KOPT-K1 (cell line): ENCODE data around the gene HNRNPA3.
"Not testable (repeated sequence)": the region's sequence is repeated elsewhere in the genome, so short reads cannot be mapped to it uniquely, and the experiment has no call there.

Source experiments
- H3K27ac ChIP-seq: fragments of 200-600 bp; sonication (generic); 2 replicates; pipeline ENCODE4 v1.5.1; 2016; ENCODE audit warnings: antibody characterized with exemption, mild to moderate bottlenecking, low read depth, low read length; ENCODE audit not compliant: poor library complexity, severe bottlenecking
- H3K36me3 ChIP-seq: fragments of 200-600 bp; sonication (generic); 2 replicates; pipeline ENCODE4 v1.5.1; 2017; ENCODE audit warnings: antibody characterized with exemption, mild to moderate bottlenecking, low read length, moderate library complexity; ENCODE audit not compliant: insufficient read depth
- H3K9me3 ChIP-seq: fragments of 200-600 bp; sonication (generic); 2 replicates; pipeline ENCODE4 v1.5.1; 2017; ENCODE audit warnings: antibody characterized with exemption, low read length, mild to moderate bottlenecking; ENCODE audit not compliant: insufficient read depth, poor library complexity, severe bottlenecking

The HNRNPA3 gene

DNA sequence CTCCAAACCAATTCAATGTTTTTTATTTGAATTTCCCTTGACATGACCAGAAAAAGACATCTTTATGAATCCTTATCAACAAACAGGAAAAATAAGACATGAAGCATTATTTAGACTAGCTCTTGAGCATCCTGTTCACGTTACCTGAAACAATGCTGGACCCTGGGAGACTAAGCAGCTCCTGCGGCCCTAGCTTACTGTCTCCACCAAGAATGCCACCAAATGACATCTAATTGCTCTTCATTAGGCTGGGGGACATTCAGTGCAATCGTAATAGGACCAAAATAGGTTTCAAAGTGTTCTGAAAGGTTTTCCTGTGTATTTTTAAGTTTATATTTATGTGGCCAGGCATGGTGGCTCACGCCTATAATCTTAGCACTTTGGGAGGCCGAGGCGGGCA lies 26.5 kb downstream of the HNRNPA3 start:
- Histone ChIP-seq H3K27ac (no peak overlapping the region), H3K36me3 (peaks cover 8% of the 10 kb centered on the region), H3K9me3 (no peaks in the 10 kb centered on the region)

DNA sequence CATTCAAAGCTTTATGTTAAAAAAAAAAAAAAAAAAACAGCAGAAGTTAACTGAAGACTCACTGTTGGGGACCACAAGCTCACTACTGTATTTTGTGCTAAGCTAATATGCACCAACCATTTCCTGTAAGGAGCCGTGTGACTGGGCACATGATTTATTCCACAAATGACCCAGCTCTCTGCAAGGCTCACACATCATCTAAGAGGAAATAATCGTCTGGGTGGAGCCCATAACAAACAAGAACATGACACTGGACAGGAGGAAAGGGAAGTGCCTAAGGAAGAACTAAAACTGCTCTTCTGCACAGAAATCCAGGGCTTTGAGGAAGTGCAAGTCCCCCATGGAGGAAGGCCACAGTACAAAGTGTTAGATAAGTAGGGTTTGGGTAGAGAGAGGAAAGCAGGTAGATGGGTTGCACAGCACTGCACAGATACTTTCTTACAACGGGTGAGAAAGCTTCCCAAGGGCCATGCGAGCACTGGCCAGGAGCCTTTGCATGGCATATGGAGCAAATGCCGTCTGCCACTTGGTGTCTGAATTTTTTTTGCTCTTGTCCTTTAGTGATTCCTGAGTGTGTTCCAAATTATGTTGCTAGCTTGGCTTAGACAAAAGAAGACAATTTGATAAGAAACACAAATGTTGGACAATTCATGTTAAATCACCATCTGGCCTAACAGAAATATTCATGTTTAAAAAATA lies 27.5 kb downstream of the HNRNPA3 start:
- H3K27ac ChIP-seq = peak overlapping the region; percentile 44
- H3K36me3 ChIP-seq = no peaks in the 10 kb centered on the region; the same call in 1 of the 2 replicates

DNA sequence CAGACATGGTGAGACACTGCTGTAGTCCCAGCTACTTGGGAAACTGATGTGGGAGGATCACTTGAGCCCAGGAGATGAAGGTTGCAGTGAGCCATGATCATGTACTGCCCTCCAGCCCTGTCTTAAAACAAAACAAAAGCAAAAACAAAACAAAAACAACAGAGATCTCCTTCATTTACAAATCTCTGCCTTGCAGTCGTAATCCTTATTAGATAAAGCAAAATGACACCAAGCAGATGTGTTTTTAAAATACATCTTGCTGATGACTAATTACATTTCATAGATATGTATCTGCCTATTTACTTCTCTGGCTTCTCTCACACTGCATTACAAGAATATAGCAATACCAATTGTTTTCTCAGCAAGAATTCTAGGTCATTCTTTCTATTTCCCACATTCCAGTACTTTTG lies 29.1 kb downstream of the HNRNPA3 start:
- no peak overlapping the region for H3K27ac ChIP-seq
- H3K9me3 ChIP-seq = no peaks in the 10 kb centered on the region
- no peaks in the 10 kb centered on the region; the same call in 1 of the 2 replicates for H3K36me3 ChIP-seq

More for the DNA sequence above, 27.5 kb downstream of the HNRNPA3 start:
- no peaks in the 10 kb centered on the region for H3K9me3 ChIP-seq

DNA sequence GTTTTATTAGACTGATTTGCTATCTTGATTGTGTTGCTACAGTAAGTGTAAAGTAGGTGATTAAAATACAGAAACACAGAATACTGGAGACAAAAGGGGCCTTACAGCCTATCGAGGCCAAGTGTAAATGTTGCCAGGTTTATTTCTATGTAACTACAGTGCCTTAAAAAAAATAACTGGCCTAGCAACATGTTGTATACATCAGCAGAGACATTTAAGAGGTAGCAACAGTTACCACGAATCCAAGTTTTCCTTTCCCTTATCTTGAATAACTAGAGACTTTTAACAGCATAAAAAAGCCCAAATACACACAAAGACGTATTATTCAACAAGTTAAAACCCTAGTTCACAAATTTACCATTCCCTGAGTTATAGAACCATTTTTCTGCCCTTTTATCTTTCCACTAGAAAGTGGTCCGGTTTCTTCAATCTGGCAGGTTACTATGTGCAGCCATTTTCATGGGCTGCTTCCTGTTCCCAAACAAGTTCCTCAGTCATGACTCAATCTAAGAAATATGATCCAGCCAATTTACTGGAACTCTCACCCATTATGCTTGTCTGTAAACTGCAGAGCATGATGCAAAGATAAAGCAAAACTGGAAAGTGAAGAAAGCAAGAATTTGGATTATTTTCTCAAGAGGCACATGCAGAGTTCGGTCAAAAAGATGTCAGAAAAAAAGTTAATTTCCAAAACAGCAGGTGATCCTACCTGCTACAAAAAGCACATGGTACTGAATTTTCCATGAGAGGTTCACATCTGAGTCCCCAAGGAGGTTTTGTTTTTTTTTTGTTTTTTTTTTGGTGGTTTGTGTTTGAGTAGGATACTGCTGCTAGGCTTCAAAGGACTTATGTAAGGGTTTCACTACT lies 29.8 kb downstream of the HNRNPA3 start:
- Histone ChIP-seq H3K27ac (no peak overlapping the region), H3K36me3 (no peaks in the 10 kb centered on the region; the same call in 1 of the 2 replicates), H3K9me3 (no peaks in the 10 kb centered on the region)

DNA sequence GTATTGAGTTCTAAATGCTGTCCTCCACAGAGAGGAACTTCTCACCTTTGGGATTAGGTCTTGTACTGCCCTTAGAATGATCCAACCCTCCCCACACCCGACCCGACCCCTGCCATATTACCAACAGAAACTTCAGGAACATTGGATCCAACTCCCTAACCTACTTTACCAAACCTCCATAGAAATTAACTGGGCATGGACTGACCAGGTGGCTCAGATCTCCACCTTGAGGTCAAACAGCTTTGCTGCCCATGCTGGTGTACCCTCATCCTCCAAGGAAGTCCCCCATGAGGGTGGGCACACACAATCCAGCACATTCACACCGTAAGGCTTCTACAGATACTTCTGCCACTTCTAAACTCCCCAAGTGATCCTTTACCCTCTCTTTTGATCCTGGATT lies 30.5 kb downstream of the HNRNPA3 start:
- H3K9me3 ChIP-seq = no peaks in the 10 kb centered on the region
- H3K27ac ChIP-seq = no peak overlapping the region
- no peaks in the 10 kb centered on the region; the same call in 1 of the 2 replicates for H3K36me3 ChIP-seq

DNA sequence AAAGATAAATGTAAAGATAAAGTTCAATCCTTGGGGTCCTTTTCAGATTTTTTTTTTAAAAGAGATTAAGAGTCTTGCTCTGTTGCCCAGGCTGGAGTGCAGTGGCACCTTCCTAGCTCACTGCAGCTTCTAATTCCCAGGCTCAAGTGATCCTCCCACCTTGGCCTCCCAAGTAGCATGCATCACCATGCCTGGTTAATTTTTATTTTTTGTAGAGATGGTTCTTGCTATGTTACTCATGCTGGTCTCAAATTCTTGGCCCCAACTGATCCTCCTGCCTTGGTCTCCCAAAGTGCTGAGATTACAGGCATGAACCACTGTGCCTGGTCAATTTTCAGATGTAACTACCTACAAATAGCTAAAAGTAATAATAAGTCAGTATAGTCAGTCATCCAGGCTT lies 30.9 kb downstream of the HNRNPA3 start:
- peaks cover under 1% of the 10 kb centered on the region; the same call in 1 of the 2 replicates for H3K36me3 ChIP-seq
- H3K27ac ChIP-seq = no peak overlapping the region
- no peaks in the 10 kb centered on the region for H3K9me3 ChIP-seq

DNA sequence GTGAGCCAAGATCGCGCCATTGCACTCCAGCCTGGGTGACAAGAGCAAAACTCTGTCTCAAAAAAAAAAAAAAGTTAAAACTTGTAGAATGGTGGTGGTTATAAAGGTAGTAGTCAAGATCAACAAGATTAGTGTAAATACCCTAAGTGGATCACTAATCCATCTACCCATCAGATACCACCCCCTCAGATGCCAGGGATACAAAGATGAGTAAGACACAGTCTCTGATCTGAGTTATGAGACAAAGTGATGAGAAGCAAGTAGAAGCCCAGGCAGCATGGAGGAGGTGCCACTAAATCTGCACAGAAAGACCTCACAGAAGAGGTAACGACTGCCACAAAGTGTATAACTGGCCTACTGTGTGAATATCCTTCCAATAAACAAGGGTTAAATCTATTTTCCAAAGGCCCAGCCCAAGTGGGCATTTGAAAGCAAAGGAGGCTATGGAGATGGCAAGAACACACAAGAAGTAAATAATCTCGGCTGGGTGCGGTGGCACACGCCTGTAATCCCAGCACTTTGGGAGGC lies 31.7 kb downstream of the HNRNPA3 start:
- no peaks in the 10 kb centered on the region for H3K9me3 ChIP-seq
- H3K36me3 ChIP-seq = peaks cover 6% of the 10 kb centered on the region; the same call in 1 of the 2 replicates
- H3K27ac ChIP-seq = no peak overlapping the region

DNA sequence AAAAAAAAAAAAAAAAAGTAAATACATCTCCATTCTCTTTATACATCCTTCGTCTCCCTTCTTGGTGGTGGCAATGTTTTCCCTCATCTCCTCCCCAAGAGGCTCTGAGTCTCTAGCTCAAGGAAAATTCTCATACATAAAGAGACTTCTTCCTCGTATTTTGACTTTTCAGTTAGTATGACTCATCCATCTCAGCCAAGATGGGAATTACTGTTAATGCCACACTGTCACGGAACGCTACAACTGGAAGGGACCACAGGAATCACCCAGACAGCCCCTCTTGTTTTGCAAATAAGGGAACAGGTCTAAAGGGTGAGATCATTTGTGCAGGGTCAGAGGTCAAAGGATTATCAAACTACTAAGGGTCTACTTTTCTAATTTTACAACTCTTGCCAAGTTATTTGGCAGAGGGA lies 32.4 kb downstream of the HNRNPA3 start:
- no peaks in the 10 kb centered on the region for H3K9me3 ChIP-seq

DNA sequence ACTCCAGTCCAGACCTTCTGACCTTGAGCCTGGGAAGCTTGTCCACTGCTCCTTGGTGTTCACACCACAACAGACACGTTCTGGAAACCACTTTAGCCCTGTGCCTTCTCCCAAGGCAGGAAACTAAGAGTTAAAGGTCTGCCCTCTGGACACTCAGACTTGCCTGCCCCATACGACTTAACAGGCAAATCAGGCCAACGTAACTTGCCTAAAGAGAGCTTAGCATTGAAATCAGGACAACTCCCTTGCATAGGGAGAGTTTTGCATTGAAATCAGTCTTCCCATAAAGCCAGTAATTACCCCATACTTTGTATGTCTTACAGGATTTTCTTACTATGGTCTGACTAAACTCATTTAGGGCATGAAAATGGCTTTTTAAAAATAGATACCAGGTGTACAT lies 33.4 kb downstream of the HNRNPA3 start:
- Histone ChIP-seq H3K9me3 (no peaks in the 10 kb centered on the region), H3K27ac (no peak overlapping the region), H3K36me3 (peaks cover 6% of the 10 kb centered on the region; the same call in 1 of the 2 replicates)

More for the DNA sequence above, 32.4 kb downstream of the HNRNPA3 start:
- Histone ChIP-seq H3K27ac (no peak overlapping the region), H3K36me3 (peaks cover 6% of the 10 kb centered on the region; the same call in 1 of the 2 replicates)

DNA sequence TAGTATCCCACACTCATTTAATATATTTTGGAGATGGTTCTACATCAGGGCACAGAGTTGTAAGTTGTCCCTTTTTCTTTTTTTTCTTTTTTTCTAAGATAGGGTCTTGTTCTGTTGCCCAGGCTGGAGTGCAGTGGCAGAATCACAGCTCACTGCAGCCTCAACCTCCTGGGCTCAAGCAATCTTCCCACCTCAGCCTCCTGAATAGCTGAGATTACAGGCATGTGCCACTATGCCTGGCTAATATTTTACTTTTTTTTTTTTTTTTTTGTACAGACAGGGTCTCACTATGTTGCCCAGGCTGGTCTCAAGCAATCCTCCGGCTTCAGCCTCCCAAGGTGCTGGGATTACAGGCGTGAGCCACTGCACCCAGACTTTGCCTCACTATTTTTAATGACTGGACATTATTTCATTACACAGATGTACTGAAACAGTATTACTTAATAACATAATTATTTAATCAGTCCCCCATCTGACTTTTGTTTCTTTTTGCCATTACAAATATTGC lies 34.0 kb downstream of the HNRNPA3 start:
- not testable (repeated sequence) for H3K36me3 ChIP-seq, H3K9me3 ChIP-seq, H3K27ac ChIP-seq

DNA sequence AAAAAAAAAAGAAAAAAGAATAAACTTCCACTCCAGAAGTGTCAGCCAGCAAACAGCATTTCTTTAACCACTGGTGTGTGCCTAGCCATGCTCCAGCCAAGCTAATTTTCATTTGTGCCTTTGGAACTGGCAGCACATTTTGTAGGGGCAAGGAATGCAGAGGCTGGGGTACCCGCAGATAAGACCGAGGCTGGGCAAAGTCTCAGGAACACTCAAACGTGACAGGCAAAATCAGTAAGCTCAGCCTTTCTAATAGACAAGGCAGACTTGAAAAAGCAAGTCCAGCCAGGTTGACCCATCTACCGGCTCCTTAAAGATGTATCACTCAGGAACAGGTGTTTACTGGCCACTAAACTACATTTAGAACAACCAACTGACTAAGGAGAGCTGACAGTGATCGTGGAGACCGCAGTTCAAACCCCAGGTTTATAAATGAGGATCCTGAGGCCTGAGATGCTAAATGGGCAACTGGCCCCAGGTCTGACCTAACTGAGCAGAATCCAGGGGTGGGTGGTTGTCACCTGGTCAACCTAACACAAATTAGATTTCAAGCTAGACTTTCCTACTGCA lies 35.2 kb downstream of the HNRNPA3 start:
- no peak overlapping the region for H3K27ac ChIP-seq
- peaks cover 8% of the 10 kb centered on the region; the same call in 1 of the 2 replicates for H3K36me3 ChIP-seq
- no peaks in the 10 kb centered on the region for H3K9me3 ChIP-seq

DNA sequence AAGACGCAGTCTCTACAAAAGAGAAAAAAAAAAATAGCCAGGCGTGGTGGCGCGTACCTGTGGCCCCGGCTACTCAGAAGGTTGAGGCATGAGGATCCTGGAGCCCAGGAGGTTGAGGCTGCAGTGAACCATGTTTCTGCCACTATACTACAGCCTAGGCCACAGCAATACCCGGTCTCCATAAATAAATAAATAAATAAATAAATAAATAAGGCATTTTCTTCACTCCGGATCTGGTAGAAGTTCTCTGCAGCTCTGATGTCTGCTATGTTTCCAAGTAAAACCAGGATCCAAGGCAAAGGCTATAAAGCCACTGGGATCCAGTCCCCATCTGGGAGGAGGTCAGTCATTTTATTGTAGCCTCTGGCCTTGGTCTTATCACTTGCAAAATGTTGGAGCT lies 36.4 kb downstream of the HNRNPA3 start:
- no peaks in the 10 kb centered on the region for H3K9me3 ChIP-seq
- peaks cover 19% of the 10 kb centered on the region; the same call in 1 of the 2 replicates for H3K36me3 ChIP-seq
- H3K27ac ChIP-seq = no peak overlapping the region

DNA sequence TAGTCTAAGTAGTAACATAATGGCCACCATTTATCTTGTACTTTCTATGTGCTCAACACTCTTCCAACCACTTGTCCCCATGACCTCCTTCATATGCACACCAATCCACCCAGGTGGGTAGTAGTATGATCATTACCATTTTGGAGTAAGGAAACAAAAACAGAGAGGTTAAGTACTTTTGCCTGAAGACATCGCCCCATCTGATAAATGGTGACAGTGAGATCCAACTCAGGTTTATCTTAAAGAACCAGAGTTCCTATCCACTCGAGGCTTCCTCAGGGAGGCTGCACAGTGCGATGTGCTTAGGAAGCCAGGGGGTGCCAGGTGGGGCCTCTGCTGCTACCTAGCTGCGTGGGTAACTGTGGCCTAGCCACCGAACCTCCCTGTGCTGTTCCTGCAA lies 37.9 kb downstream of the HNRNPA3 start:
- H3K9me3 ChIP-seq = no peaks in the 10 kb centered on the region
- H3K36me3 ChIP-seq = peaks cover 33% of the 10 kb centered on the region; the same call in 1 of the 2 replicates
- H3K27ac ChIP-seq = no peak overlapping the region

DNA sequence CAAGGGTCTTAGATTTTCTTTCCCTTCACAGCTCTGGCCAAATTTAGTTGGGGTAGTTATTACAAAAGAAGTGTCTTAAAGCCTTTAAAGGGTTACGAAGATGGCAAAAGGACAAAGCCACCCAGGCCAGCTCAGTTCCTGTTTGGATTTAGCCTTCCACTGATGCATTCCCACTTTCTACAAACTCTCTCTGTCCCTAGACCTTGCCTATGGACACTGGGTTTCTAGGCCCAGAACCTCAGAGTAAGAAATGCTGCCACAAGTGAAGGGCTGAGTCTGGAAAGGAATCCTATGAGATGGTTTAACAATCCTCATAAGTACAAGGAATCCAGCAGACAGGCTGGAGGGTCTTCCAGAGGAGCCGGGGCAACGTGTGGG lies 38.6 kb downstream of the HNRNPA3 start:
- Histone ChIP-seq H3K36me3 (peaks cover 36% of the 10 kb centered on the region; the same call in 1 of the 2 replicates), H3K27ac (no peak overlapping the region)

More for the DNA sequence above, 38.6 kb downstream of the HNRNPA3 start:
- H3K9me3 ChIP-seq = no peaks in the 10 kb centered on the region
